GM13976 (cell line): ENCODE measurements around the gene GBP4.

Source experiments
- DNase-seq: peaks from one replicate; pipeline ENCODE4 v3.0.0; 2012; ENCODE audit warnings: low spot score
- CTCF ChIP-seq: IDR thresholded peaks from 2 replicates; pipeline ENCODE4 v1.5.1; 2012; ENCODE audit warnings: borderline replicate concordance, mild to moderate bottlenecking; ENCODE audit not compliant: insufficient read depth; ENCODE audit errors: extremely low read depth, missing control alignments, control extremely low read depth
- in situ Hi-C: fragments of 300-500 bp; cut with MboI; formaldehyde crosslinking; loops from one replicate; pipeline ENCODE4 v1.12.0; 2022; ENCODE audit warnings: low sequenced_read_pairs, mixed read lengths, inconsistent platforms; ENCODE audit not compliant: unreplicated experiment

GBP4 gene

GRCh38 chr1:89166705-89167104, 32.0 kb downstream of the GBP4 start:
- in situ Hi-C loops: no loop called here
- no peak for TF ChIP-seq CTCF
- DNase-seq: no peak

GRCh38 chr1:89165811-89166210, 32.9 kb downstream of the GBP4 start:
- TF ChIP-seq CTCF: no peak
- no peak for DNase-seq
- in situ Hi-C loops: no loop called here

- no peak for TF ChIP-seq CTCF
- DNase-seq: no peak
- in situ Hi-C loops: no loop called here
Measured at GRCh38 chr1:89151047-89151446, 47.7 kb downstream of the GBP4 start.

GRCh38 chr1:89149976-89150375, 48.8 kb downstream of the GBP4 start:
- no peak for TF ChIP-seq CTCF
- in situ Hi-C loops: no loop called here
- no peak for DNase-seq

GRCh38 chr1:89149229-89149628, 49.5 kb downstream of the GBP4 start:
- TF ChIP-seq CTCF: no peak
- in situ Hi-C loops: no loop called here
- no peak for DNase-seq

GRCh38 chr1:89147678-89148658, 50.8 kb downstream of the GBP4 start:
- TF ChIP-seq CTCF: no peak
- in situ Hi-C loops: no loop called here

More at GRCh38 chr1:89147678-89148658, 50.8 kb downstream of the GBP4 start:
- DNase-seq: no peak
